NT2/D1 (cell line): Measurements from ENCODE around the gene MBOAT2.

Experiments used
- YY1 ChIP-seq: IDR thresholded peaks from 2 replicates; pipeline ENCODE4 v1.6.1; 2011; ENCODE audit not compliant: insufficient read length, insufficient read depth
- ZNF274 ChIP-seq: IDR thresholded peaks from 2 replicates; pipeline ENCODE4 v1.6.1; 2011; ENCODE audit warnings: mild to moderate bottlenecking, low read depth, low read length

- TF ChIP-seq YY1 (no peak), ZNF274 (no peak)
Observed at GRCh38 chr2:8918412-8918811, 85.1 kb downstream of the MBOAT2 start.
